Fibroblast of mammary gland (primary cell): ENCODE data around the gene TMEM156.
A peak's percentile ranks its signal among the peaks of the same experiment; 100 is the strongest.
"Not testable (repeated sequence)": the region's sequence is repeated elsewhere in the genome, so short reads cannot be mapped to it uniquely, and the experiment has no call there.

Experiments
- DNase-seq: peaks from one replicate; pipeline ENCODE4 v3.0.0-alpha.2; 2010; ENCODE audit warnings: low read depth
- H3K4me3 ChIP-seq: 2 replicates; pipeline ENCODE4 v1.5.1; 2011; ENCODE audit warnings: low read depth, mild to moderate bottlenecking, low read length, moderate library complexity; ENCODE audit not compliant: control insufficient read depth
- TF ChIP-seq, protein P1 (sequence below): conservative IDR thresholded peaks from 2 replicates; pipeline ENCODE4 v1.5.1; 2011; ENCODE audit warnings: low read depth, low read length, inconsistent platforms; ENCODE audit not compliant: control insufficient read depth, insufficient read depth

TMEM156 gene

DNA sequence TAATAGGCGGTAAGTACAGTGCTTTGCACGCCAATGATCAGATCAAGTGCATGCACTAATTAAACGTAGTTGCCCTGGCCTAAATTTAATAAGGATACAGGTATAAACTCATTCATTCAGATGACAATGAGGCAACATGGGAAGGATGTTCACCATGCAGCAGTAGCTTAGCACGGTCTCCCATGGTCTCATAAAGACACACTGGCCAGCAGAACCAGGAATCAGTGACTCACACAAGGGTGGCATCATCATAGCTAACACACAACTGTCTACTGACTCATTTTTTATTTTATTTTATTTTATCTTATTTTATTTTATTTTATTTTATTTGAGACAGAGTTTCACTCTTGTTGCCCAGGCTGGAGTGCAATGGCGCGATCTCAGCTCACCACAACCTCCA lies 42.7 kb downstream of the TMEM156 start:
- no peak overlapping the region for H3K4me3 ChIP-seq
- peak; percentile 63 for DNase-seq
- TF ChIP-seq, protein P1, sequence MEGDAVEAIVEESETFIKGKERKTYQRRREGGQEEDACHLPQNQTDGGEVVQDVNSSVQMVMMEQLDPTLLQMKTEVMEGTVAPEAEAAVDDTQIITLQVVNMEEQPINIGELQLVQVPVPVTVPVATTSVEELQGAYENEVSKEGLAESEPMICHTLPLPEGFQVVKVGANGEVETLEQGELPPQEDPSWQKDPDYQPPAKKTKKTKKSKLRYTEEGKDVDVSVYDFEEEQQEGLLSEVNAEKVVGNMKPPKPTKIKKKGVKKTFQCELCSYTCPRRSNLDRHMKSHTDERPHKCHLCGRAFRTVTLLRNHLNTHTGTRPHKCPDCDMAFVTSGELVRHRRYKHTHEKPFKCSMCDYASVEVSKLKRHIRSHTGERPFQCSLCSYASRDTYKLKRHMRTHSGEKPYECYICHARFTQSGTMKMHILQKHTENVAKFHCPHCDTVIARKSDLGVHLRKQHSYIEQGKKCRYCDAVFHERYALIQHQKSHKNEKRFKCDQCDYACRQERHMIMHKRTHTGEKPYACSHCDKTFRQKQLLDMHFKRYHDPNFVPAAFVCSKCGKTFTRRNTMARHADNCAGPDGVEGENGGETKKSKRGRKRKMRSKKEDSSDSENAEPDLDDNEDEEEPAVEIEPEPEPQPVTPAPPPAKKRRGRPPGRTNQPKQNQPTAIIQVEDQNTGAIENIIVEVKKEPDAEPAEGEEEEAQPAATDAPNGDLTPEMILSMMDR, result no peak

DNA sequence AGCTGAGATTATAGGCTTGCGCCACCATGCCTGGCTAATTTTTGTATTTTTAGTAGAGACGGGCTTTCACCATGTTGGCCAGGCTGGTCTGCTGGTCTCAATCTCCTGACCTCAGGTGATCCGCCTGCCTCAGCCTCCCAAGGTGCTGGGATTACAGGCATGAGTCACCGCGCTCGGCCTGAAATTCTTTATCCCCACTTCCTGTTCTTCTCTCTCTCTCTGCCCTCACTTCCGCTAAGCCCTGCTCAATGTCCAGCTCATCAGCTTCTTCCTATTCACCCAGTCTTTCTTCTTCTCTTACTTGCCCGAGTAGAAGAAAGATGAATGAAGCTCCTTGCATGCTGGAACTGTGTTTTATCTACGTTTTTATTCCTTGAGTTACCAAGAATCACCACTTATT lies 43.9 kb downstream of the TMEM156 start:
- not testable (repeated sequence) for DNase-seq, H3K4me3 ChIP-seq

DNA sequence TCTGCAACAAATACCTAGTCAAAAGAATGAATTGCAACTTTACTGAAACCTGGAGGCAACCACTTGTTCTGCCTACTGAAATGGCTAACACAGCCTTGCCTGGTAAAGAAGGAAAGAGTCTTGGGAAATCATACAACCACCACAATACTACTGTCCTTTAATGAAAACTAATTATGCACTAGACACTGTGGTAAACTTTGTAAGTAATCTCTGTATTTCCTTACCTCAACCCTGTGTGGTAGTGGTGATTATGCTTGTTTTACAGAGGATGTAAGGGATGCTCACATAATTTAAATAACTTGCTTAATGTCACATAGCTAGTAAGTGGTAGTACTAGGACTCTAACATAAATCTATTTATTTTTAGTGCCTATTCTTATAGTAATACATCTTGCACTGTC lies 44.7 kb downstream of the TMEM156 start:
- TF ChIP-seq, protein P1, result no peak
- no peak for DNase-seq

DNA sequence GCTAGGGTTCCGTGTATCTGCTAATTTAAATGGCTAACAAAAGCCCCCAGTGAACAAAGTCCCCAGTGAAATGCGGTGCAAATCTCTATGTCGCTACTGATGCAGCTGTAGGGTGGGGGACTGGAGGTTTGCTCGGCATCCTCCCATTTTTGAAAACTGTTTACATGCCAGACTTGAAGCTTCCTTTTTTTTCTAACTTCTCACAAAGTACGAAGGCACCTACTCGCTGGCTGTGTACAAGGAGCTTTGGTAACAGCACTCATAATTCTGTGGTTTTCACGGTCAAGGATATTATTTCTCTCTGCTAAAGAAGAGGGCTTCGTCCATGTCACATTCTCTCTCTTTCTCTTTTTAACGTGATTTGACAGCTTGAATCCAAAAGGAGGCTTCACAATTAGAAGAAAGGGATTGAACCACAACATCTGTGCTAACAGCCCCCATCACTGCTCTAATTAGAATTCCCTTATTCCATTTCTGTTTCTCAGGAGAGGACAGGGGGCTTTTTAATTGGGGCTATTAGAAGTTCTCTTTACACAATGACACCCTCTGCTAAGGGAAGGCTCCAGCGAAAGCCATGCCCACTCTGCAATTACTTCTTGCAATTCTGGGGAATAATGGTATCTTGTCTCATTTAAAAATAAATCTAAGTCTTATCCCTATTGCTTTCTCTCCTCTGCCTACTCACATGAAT lies 46.7 kb downstream of the TMEM156 start:
- TF ChIP-seq, protein P1, result no peak
- H3K4me3 ChIP-seq, result no peak overlapping the region
- no peak for DNase-seq

More for the DNA sequence above, 44.7 kb downstream of the TMEM156 start:
- no peak overlapping the region for H3K4me3 ChIP-seq

DNA sequence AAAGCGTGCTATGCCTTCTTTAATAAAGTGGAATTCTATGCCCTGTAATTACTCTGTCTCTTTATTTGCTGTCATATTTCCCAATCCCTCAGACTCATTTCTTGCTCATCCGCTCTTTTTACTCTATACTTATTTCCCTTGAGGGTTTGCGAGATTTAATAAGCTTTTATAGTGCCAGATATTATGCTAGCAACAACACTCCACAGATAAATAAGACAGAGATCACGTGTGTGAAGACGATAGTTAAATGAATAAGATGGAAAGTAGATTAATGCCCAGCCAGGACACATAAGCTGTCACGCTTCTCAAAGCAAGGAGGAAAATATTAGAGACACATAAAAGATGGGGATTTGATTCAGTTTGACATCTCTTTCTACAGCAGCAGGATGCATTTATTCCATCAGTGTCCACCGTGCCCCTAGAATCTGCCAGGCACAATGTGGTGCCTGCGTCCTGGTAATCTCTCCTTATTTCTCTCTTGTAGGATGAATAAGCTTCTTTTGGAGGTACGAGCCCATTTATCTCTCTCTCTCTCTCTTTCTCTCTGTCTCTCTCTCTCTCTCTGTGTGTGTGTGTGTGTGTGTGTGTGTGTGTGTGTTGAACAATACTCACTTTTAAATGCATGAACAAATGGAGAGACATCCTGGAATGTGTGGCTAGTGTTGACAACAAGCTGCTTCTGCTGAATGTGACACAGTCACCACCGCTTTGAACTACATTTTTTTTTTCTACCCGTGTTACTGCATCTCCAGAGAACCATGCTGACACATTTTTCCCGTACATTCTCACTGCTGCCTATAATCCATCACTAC lies 48.2 kb downstream of the TMEM156 start:
- TF ChIP-seq, protein P1, result no peak
- H3K4me3 ChIP-seq, result no peak overlapping the region
- DNase-seq, result peak; percentile 77

DNA sequence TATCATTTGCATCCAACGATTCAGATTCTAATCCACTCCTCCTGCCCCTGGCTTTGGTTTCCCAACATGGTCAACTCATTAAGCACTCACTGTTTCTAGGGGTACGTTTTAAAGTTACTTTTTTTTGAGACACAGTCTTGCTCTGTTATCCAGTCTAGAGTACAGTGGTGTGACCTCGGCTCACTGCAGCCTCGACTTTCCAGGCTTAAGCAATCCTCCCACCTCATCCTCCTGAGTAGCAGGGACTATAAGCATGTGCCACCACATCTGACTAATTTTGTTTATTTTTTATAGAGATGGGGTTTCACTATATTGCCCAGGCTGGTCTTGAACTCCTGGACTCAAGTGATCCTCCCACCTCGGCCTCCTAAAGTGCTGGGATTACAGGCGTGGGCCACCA lies 48.9 kb downstream of the TMEM156 start:
- TF ChIP-seq, protein P1, result no peak
- DNase-seq, result peak; percentile 31
- H3K4me3 ChIP-seq, result no peak overlapping the region

DNA sequence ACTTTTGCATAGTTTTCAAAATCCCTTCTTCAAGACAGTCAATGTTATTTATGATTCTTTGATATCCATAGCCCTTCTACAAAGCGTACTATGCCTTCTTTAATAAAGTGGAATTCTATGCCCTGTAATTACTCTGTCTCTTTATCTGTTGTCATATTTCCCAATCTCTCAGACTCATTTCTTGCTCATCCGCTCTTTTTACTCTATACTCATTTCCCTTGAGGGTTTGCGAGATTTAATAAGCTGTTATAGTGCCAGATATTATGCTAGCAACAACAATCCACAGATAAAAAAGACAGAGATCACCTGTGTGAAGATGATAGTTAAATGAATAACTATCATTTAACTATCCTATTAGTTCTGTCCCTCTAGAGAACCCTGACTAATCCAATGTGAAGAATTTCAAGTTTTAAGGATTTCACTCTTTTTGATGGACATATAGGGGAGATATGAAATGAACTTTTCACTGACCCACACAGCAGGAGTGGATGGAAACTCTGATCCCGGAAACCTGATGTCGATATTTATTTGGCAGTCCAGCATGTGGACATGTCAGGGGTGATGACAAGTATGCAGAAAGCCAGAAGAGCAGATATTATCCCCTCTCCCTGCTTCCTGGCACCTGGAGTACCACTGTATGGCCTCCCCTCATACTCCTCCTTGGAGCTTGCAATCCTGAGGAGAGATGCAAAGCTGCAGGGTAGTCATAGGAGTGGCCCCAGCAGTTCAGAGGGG lies 49.7 kb downstream of the TMEM156 start:
- peak; percentile 82 for DNase-seq
- TF ChIP-seq, protein P1, result no peak

More for the DNA sequence above, 49.7 kb downstream of the TMEM156 start:
- no peak overlapping the region for H3K4me3 ChIP-seq
